H9 (cell line): ENCODE results near the gene SLMAP. TPM values are rescaled to one million over a fixed set of nuclear protein-coding genes. Genes with fewer than 3 reads are reported as not detected.

ENCODE experiments used
- DNase-seq: peaks from one replicate; pipeline ENCODE4 v3.0.0-alpha.2; 2017
- H2AFZ ChIP-seq: one replicate; pipeline ENCODE4 v1.6.1; 2013; ENCODE audit warnings: mild to moderate bottlenecking, low read length, control low read depth, moderate library complexity
- H2AK5ac ChIP-seq: 2 replicates; pipeline ENCODE4 v1.6.1; 2013; ENCODE audit warnings: low read length, control low read depth, mixed read lengths; ENCODE audit not compliant: insufficient read length
- H2BK120ac ChIP-seq: one replicate; pipeline ENCODE4 v1.6.1; 2013; ENCODE audit warnings: low read depth, mild to moderate bottlenecking, low read length, control low read depth, inconsistent platforms; ENCODE audit not compliant: poor library complexity, severe bottlenecking
- H2BK12ac ChIP-seq: 2 replicates; pipeline ENCODE4 v1.6.1; 2013; ENCODE audit warnings: low read length, control low read depth, mixed read lengths, low read depth; ENCODE audit not compliant: insufficient read length
- H2BK15ac ChIP-seq: 2 replicates; pipeline ENCODE4 v1.6.1; 2013; ENCODE audit warnings: low read depth, low read length, control low read depth
- H2BK20ac ChIP-seq: one replicate; pipeline ENCODE4 v1.6.1; 2013; ENCODE audit warnings: low read depth, mild to moderate bottlenecking, low read length, control low read depth, inconsistent platforms; ENCODE audit not compliant: poor library complexity, severe bottlenecking
- H2BK5ac ChIP-seq: 2 replicates; pipeline ENCODE4 v1.6.1; 2013; ENCODE audit warnings: low read length, control low read depth, mixed read lengths; ENCODE audit not compliant: insufficient read length
- H3K14ac ChIP-seq: 2 replicates; pipeline ENCODE4 v1.6.1; 2013; ENCODE audit warnings: low read length, control low read depth; ENCODE audit not compliant: insufficient read depth
- H3K18ac ChIP-seq: 2 replicates; pipeline ENCODE4 v1.6.1; 2013; ENCODE audit warnings: low read depth, mild to moderate bottlenecking, mixed read lengths, low read length, control low read depth; ENCODE audit not compliant: insufficient read length
- H3K23ac ChIP-seq: 2 replicates; pipeline ENCODE4 v1.6.1; 2013; ENCODE audit warnings: low read length, control low read depth, mixed read lengths, low read depth; ENCODE audit not compliant: insufficient read length
- H3K23me2 ChIP-seq: 2 replicates; pipeline ENCODE4 v1.6.1; 2013; ENCODE audit warnings: low read depth, mild to moderate bottlenecking, mixed read lengths, low read length, control low read depth; ENCODE audit not compliant: insufficient read length, poor library complexity, severe bottlenecking
- H3K27ac ChIP-seq: 2 replicates; pipeline ENCODE4 v1.5.1; 2013; ENCODE audit warnings: low read length, control low read depth, mixed read lengths, low read depth; ENCODE audit not compliant: insufficient read length
- H3K27me3 ChIP-seq: 2 replicates; pipeline ENCODE4 v1.6.1; 2013; ENCODE audit warnings: low read length, control low read depth, inconsistent platforms; ENCODE audit not compliant: insufficient read depth
- H3K4ac ChIP-seq: 2 replicates; pipeline ENCODE4 v1.6.1; 2013; ENCODE audit warnings: low read depth, mild to moderate bottlenecking, control low read depth, inconsistent platforms, low read length, moderate library complexity
- H3K4me1 ChIP-seq: 2 replicates; pipeline ENCODE4 v1.6.1; 2013; ENCODE audit warnings: low read length, control low read depth, inconsistent platforms; ENCODE audit not compliant: insufficient read depth
- H3K4me2 ChIP-seq: 2 replicates; pipeline ENCODE4 v1.6.1; 2013; ENCODE audit warnings: low read length, control low read depth, mixed read lengths; ENCODE audit not compliant: insufficient read length, insufficient read depth
- H3K56ac ChIP-seq: 2 replicates; pipeline ENCODE4 v1.6.1; 2013; ENCODE audit warnings: low read depth, mild to moderate bottlenecking, mixed read lengths, low read length, control low read depth; ENCODE audit not compliant: insufficient read length
- H3K79me1 ChIP-seq: 2 replicates; pipeline ENCODE4 v1.6.1; 2013; ENCODE audit warnings: low read depth, mild to moderate bottlenecking, moderate library complexity, low read length, control low read depth, inconsistent platforms; ENCODE audit not compliant: insufficient read depth, poor library complexity, severe bottlenecking
- H3K79me2 ChIP-seq: 2 replicates; pipeline ENCODE4 v1.6.1; 2013; ENCODE audit warnings: low read length, control low read depth, inconsistent platforms; ENCODE audit not compliant: insufficient read depth
- H3K9ac ChIP-seq: 2 replicates; pipeline ENCODE4 v1.6.1; 2013; ENCODE audit warnings: low read length, control low read depth, mixed read lengths; ENCODE audit not compliant: insufficient read length; ENCODE audit errors: extremely low read depth
- H3K9me3 ChIP-seq: one replicate; pipeline ENCODE4 v1.6.1; 2013; ENCODE audit warnings: low read depth, low read length, inconsistent platforms; ENCODE audit not compliant: control insufficient read depth
- H3T11ph ChIP-seq: one replicate; pipeline ENCODE4 v1.6.1; 2013; ENCODE audit warnings: mild to moderate bottlenecking, low read length, control low read depth, inconsistent platforms
- H4K20me1 ChIP-seq: one replicate; pipeline ENCODE4 v1.6.1; 2013; ENCODE audit not compliant: control insufficient read depth, insufficient read length, insufficient read depth
- H4K5ac ChIP-seq: 2 replicates; pipeline ENCODE4 v1.6.1; 2013; ENCODE audit warnings: low read depth, mild to moderate bottlenecking, mixed read lengths, low read length, control low read depth; ENCODE audit not compliant: insufficient read length
- H4K8ac ChIP-seq: replicated peaks from 2 replicates; pipeline ENCODE4 v1.6.1; 2013; ENCODE audit warnings: low read length, control low read depth, mixed read lengths, low read depth; ENCODE audit not compliant: insufficient read length
- H4K91ac ChIP-seq: 2 replicates; pipeline ENCODE4 v1.6.1; 2013; ENCODE audit warnings: low read depth, mild to moderate bottlenecking, moderate library complexity, mixed read lengths, low read length, control low read depth; ENCODE audit not compliant: insufficient read length
- H3K27ac Mint-ChIP-seq, 3 experiments: 2 replicates in 2 of 3; 3 replicates in 1 of 3; pipeline ENCODE4 v1.8.0; 2020 to 2021; ENCODE audit warnings: mixed read lengths in 3 of 3, mild to moderate bottlenecking in 1 of 3, moderate library complexity in 1 of 3
- H3K27me3 Mint-ChIP-seq: 2 replicates; pipeline ENCODE4 v1.8.0; 2021; ENCODE audit warnings: low read depth, mild to moderate bottlenecking, moderate library complexity, mixed read lengths
- H3K36me3 Mint-ChIP-seq, 3 experiments: 2 replicates in 2 of 3; 3 replicates in 1 of 3; pipeline ENCODE4 v1.8.0; 2020 to 2021; ENCODE audit warnings: low read depth in 3 of 3, mixed read lengths in 3 of 3; ENCODE audit not compliant: insufficient read depth in 1 of 3
- H3K4me1 Mint-ChIP-seq, 2 experiments: 2 replicates each; pipeline ENCODE4 v1.8.0; 2020; ENCODE audit warnings: mixed read lengths in 2 of 2
- H3K4me3 Mint-ChIP-seq, 2 experiments: 2 replicates in 1 of 2; 3 replicates in 1 of 2; pipeline ENCODE4 v1.8.0; 2020 to 2021; ENCODE audit warnings: mild to moderate bottlenecking in 2 of 2, mixed read lengths in 2 of 2, moderate library complexity in 1 of 2
- H3K9me3 Mint-ChIP-seq, 2 experiments: 2 replicates in 1 of 2; 3 replicates in 1 of 2; pipeline ENCODE4 v1.8.0; 2020; ENCODE audit warnings: mild to moderate bottlenecking in 2 of 2, mixed read lengths in 2 of 2, moderate library complexity in 1 of 2
- WGBS: extraction: QIAGEN DNeasy Blood & Tissue Kit; methylation state at CpG from one replicate; pipeline ENCODE4 v1.1.7; 2013; ENCODE audit warnings: missing lambda C conversion rate, low lambda C conversion rate, mixed read lengths; ENCODE audit not compliant: insufficient read length; ENCODE audit errors: extremely low coverage; 5-methylcytosine and 5-hydroxymethylcytosine counted together
- total RNA-seq: library from RNA; stranded (reverse); gene quantifications from 2 replicates; pipeline ENCODE4 v1.2.1, GENCODE V29; 2021
- TF ChIP-seq, protein P1 (sequence below): fragments of 200-600 bp; sonication (generic); conservative IDR thresholded peaks from 3 replicates; pipeline ENCODE4 v1.8.0; 2021; ENCODE audit warnings: antibody characterized with exemption, mild to moderate bottlenecking

Gene SLMAP
- total RNA-seq, 1 experiment from 2014 or later = 65.1 TPM

DNA sequence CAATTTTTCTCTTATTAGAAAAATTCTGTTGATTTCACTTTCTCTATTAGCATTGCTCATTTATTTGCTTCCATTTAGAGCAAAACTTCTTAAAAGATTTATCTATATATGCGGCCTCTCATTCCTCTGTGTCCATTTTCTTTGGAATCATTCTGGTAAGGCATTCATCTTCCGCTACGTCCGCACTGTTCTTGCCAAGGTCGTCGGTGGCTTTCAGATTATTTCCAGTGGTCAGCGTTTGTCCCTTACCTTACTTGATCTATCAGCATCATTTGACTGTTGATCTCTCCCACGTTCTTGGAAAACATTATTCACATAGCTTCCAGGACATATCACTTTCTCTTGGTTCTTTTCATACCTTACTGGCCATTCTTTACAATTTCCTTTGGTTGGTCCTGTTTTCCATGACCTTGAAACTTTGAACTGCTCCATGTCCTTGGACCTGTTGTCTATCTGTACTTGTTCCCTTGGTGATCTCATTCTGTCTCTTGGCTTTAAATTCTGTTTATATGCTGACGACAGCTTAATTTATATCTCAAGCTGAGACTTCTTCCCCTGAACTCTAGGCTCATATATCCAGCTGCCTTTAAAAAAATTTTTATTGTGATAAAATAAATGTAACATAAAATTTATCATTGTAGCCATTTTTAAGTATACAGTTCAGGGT lies 54.5 kb downstream of the SLMAP start:
- Histone ChIP-seq H3K56ac (no peak overlapping the region), H3K23me2 (no peaks in the 10 kb centered on the region), H2BK120ac (no peak overlapping the region), H3K23ac (no peak overlapping the region), H2AK5ac (no peak overlapping the region), H4K8ac (no peak overlapping the region), H3K79me1 (peaks cover 6% of the 10 kb centered on the region), H2BK5ac (no peak overlapping the region), H3T11ph (no peak overlapping the region), H4K20me1 (no peaks in the 10 kb centered on the region), H4K5ac (no peak overlapping the region), H3K4me1 (peaks cover 2% of the 10 kb centered on the region; the same call in 1 of the 2 replicates), H2BK20ac (no peak overlapping the region), H3K9ac (no peak overlapping the region), H2BK15ac (no peak overlapping the region), H2BK12ac (no peak overlapping the region), H3K27ac (no peak overlapping the region), H3K4me2 (no peak overlapping the region), H4K91ac (no peak overlapping the region), H3K18ac (no peak overlapping the region), H3K4ac (no peak overlapping the region), H3K27me3 (no peaks in the 10 kb centered on the region), H2AFZ (no peak overlapping the region), H3K9me3 (no peaks in the 10 kb centered on the region), H3K79me2 (peaks cover 6% of the 10 kb centered on the region; the same call in 1 of the 2 replicates), H3K14ac (no peak overlapping the region)
- H3K4me3 Mint-ChIP-seq = no peak overlapping the region
- no peak for DNase-seq
- peaks cover 31% of the 10 kb centered on the region in 2 experiments for H3K4me1 Mint-ChIP-seq
- TF ChIP-seq, protein P1, sequence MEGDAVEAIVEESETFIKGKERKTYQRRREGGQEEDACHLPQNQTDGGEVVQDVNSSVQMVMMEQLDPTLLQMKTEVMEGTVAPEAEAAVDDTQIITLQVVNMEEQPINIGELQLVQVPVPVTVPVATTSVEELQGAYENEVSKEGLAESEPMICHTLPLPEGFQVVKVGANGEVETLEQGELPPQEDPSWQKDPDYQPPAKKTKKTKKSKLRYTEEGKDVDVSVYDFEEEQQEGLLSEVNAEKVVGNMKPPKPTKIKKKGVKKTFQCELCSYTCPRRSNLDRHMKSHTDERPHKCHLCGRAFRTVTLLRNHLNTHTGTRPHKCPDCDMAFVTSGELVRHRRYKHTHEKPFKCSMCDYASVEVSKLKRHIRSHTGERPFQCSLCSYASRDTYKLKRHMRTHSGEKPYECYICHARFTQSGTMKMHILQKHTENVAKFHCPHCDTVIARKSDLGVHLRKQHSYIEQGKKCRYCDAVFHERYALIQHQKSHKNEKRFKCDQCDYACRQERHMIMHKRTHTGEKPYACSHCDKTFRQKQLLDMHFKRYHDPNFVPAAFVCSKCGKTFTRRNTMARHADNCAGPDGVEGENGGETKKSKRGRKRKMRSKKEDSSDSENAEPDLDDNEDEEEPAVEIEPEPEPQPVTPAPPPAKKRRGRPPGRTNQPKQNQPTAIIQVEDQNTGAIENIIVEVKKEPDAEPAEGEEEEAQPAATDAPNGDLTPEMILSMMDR = no peak
- WGBS = no CpG with 5 or more reads among the region's 9 CpGs
- H3K9me3 Mint-ChIP-seq = no peaks in the 10 kb centered on the region
- H3K27me3 Mint-ChIP-seq = no peaks in the 10 kb centered on the region
- no peak overlapping the region for H3K27ac Mint-ChIP-seq
- no peaks in the 10 kb centered on the region for H3K36me3 Mint-ChIP-seq
